CD4-positive, alpha-beta T cell treated with Interleukin-4 for 1 hour (primary cell): Measurements from ENCODE around the gene ATXN2L.
"Not testable (repeated sequence)": the region's sequence is repeated elsewhere in the genome, so short reads cannot be mapped to it uniquely, and the experiment has no call there.

Experiments
- DNase-seq, 2 donors: peaks; one replicate each; pipeline ENCODE4 v3.0.0-alpha.2; 2020 to 2022

The ATXN2L gene

GRCh38 chr16:28837672-28838557, 15.1 kb downstream of the ATXN2L start:
- no peak for DNase-seq

- no peak for DNase-seq
Measured at GRCh38 chr16:28838558-28838918, 15.7 kb downstream of the ATXN2L start.

DNA sequence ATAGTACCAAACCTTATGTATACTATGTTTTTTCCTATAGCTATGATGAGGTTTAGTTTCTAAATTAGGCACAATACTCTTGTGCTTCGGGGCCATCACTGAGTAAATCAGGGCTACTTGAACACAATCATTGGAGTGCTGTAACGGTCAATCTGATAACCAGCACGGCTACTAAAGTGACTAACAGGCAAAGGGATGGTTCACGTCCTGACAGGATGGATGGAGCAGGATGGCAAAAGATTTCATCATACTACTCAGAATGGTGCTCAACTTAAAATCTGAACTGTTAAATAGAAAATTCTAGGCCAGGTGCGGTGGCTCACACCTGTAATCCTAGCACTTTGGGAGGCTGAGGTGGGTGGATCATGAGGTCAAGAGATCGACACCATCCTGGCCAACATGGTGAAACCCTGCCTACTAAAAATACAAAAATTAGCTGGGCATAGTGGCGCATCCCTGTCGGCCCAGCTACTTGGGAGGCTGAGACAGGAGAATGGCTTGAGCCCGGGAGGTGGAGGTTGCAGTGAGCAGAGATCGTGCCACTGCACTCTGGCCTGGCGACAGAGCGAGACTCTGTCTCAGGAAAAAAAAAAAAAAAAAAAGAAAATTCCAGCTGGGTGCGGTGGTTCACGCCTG, 16.3 kb downstream of the ATXN2L start:
- DNase-seq: no peak

- no peak for DNase-seq
Measured at GRCh38 chr16:28839899-28840298, 17.1 kb downstream of the ATXN2L start.

GRCh38 chr16:28842696-28843095, 19.9 kb downstream of the ATXN2L start:
- DNase-seq: no peak

GRCh38 chr16:28843766-28844165, 21.0 kb downstream of the ATXN2L start:
- DNase-seq: no peak

- no peak for DNase-seq
Measured at GRCh38 chr16:28844226-28844885, 21.6 kb downstream of the ATXN2L start.

- DNase-seq: peak in 1 of 2 donors; percentile 27
Measured at GRCh38 chr16:28845293-28845692, 22.5 kb downstream of the ATXN2L start.

- DNase-seq: no peak
Measured at GRCh38 chr16:28845761-28846079, 22.9 kb downstream of the ATXN2L start.

DNA sequence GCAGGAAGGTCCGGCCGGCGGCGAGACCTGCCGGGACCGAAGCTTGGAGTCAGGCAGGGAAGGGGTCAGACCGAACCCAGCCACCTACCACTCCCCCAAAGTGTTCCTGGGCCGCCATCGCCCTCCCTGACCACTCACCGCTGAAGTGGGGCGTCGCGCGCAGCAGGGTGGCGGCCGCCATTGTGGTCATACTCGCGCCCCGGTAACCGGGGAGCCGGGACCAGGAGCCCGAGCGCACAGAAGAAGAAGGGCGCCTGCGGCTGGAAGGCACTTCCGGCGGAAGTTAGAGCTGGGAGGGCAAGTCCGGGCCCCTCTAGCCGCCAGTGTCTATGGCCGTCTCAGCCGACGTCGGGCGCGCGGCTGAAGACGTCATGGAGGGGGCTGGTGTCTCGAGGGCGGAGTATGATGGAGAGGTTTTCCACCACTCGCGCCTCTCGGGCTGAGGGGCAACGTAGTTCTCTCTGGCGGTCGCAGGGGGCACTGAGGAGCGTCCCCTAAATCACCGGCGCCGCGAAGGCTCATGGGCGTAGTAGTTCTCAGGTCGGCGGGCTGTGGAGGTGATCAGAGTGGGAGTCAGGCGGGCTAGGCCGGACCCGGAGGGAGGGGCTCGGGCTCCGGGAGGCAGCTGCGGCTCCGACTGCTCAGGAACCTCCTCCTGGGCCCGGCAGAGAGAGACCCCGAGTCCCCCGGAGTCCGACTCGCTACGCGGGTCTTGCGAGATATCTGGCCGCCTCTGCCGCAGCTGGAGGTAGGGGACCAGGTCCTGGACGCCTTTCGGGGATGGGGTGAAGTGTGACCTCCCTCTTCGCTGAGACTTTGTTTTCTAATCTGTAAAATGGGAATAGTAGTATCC, 23.5 kb downstream of the ATXN2L start, which contains the start of gene TUFM:
Gene TUFM, minus strand, starts transcription at position 269 of the 853 bp plus-strand sequence. Its CDS starts 79 bp downstream, at position 190.
- DNase-seq: peak; percentile 99

- no peak for DNase-seq
Measured at GRCh38 chr16:28846933-28847273, 24.1 kb downstream of the ATXN2L start.

GRCh38 chr16:28858421-28858820, 35.6 kb downstream of the ATXN2L start:
- no peak for DNase-seq

- DNase-seq: no peak
Measured at GRCh38 chr16:28859326-28859725, 36.5 kb downstream of the ATXN2L start.

GRCh38 chr16:28863929-28864793, 41.4 kb downstream of the ATXN2L start:
- peak in 1 of 2 donors; percentile 31 for DNase-seq

DNA sequence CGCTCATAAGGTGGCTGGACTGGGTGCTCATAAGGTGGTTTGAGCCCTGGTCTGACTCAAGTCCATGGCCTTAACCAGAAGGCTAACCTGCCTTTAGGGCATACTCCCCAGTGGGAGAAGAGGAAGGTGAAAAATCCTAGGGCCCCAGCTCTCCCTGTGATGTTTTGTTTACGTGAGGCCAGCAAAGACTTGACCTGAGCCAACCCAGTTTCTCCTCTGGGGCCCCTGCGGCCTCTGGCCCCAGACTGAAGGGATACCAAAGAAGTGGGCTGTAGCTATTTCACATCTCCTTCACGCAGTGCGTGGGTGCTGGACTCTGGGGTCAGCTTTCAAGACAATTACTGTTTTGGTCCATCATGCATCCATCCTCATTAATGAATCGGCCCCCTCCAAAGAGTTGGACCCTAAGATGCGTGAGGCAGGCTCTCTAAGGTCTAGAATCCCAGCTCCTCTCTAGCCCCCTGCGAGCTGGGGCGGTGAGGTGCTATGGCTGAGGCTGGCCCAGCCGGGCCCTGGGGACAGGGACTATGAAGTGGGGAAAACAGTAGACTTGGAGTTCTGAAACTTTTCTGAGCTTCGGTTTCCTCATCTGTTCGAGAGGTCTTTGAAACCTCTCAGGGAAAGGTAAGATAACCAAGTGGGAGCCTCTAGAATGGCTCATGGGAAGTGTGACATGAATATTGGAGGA, 42.3 kb downstream of the ATXN2L start:
- no peak for DNase-seq

- no peak for DNase-seq
Measured at GRCh38 chr16:28865722-28866453, 43.1 kb downstream of the ATXN2L start.

- DNase-seq: no peak
Measured at GRCh38 chr16:28866454-28866804, 43.6 kb downstream of the ATXN2L start.

GRCh38 chr16:28867241-28867640, 44.4 kb downstream of the ATXN2L start:
- no peak for DNase-seq

DNA sequence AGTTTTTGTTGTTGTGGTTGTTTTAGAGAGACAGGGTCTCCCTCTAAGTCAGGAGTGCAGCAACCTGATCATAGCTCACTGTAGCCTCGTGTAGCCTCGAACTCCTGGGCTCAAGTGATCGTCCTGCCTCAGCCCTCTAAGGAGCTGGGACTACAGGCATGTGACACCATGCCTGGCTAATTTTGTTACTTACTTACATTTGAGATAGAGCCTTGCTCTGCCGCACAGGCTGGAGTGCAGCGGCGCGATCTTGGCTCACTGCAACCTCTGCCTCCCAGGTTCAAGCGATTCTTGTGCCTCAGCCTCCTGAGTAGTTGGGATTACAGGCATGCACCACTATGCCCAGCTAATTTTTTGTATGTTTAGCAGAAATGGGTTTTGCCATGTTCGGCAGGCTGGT, 44.8 kb downstream of the ATXN2L start:
- DNase-seq: not testable (repeated sequence)

DNA sequence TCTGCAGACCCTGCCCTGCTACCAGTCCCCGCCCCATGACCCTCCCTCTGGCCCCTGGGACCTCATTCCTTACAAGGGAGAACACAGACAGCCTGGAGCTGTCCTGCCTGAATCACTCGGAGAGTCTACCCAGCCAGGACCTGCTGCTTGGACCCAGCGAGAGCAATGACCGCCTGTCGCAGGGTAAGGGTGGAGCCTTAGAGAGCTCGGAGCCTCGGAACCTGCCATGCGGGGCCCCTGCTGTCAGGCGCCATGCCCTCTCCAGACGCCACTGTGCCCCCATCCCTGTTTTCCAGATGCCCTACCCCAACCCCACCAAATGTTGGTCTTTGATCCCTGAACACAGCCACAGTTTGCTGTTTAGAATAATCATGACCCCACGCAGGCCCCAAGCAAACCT, 46.4 kb downstream of the ATXN2L start:
- DNase-seq: no peak

DNA sequence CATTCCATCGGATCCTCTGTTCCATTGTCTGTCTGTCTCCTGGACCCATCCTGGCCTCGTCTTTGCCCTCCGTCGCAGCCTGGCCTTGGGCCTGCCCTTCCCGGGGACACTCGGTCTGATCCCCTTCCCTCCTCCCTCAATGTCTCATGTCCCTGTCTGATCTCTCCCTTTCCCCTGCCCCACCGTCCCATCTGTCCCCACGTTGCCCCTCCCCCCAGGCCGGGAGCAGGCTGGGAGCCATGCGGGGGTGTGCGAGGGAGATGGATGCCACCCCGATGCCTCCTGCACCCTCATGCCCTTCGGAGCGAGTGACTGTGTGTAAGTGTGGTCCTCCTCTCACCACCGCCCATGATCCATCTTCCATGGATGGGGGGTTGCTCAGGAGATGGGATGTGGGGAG, 50.2 kb downstream of the ATXN2L start:
- DNase-seq: no peak
